ENCODE data around the gene CAMK1D.
A peak's percentile ranks its signal among the peaks of the same experiment; 100 is the strongest.
"Not testable (repeated sequence)": the region's sequence is repeated elsewhere in the genome, so short reads cannot be mapped to it uniquely, and the experiment has no call there.

Gene CAMK1D

DNA sequence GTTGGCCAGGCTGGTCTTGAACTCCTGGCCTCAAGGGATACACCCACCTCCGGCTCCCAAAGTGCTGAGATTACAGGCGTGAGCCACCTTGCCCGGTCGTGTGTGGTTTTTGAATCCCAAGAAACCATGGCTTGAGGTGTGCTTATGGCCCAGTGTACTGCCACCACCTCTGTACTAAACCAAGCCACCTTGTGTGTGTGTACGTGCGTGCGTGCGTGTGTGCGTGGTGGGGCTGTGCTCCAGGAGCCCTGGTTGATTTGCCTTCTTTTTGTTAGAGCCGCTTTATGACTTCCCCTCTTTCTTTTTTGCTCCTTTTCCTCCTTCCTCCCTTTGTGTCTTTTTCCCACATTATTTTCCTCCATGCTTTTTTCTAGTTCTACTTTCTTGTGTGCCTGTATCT, 121.4 kb downstream of the CAMK1D start:
- DNase-seq, result no peak

DNA sequence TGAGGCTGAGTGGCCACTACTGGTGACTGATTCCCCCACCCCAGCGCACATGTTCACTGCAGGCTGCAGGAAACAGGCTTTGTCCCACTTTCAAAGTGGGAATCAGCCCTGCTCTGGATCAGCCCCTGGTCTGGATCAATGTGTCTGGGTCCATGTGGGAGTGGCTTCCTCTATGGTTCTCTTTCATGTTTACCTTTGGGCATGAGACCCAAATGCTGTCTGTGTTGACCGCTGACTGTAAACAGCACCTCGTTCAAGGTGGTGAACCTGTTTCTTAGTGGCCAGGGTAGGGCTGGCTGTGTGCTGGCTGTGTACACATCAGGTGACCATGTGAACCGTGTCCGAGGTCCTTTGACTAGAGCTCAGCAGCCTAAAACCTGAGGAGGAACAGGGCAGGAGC, 121.8 kb downstream of the CAMK1D start:
- DNase-seq, result no peak

DNA sequence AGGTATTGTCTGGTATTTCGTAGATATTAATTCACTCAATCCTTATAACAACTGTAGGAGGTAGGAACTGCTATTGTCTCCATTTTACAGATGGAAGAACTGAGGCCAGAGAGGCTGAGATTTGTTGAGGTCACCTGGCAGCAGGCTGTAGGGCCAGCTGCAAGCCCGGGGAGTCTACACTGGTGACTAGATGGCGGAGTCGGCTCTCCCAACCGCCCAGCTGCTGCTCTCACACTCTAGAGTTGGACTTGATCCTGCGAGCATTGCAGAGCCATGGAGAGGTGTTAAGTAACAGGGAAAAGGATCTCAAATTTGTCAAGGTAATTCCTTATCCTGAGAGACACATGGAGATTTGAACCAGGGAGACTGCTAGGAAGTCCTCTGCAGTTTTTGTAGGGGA, 124.1 kb downstream of the CAMK1D start:
- no peak for DNase-seq

DNA sequence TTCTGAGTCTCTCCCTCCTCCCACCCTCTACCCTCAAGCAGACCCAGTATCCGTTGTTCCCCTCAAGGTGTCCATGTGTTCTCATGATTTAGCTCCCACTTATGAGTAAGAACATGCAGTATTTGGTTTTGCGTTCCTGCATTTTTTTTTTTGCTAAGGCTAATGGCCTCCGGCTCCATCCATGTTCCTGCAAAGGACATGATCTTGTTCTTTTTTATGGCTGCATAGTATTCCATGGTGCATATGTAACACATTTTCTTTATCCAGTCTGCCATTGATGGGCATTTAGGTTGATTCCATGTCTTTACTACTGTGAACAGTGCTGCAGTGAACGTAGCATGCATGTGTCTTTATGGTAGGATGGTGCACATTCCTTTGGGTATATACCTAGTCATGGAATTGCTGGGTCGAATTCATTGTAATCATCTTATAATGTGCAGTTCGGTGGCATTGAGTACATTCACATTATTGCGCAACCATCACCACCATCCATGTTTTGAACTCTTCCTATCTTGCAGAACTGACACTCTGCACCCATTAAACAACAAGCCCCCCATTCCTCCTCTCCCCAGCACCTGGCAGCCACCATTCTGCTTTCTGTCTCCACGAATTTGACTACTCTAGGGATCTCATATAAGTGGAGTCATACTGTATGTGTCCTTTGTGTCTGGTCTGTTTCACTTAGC, 125.5 kb downstream of the CAMK1D start:
- no peak for DNase-seq

DNA sequence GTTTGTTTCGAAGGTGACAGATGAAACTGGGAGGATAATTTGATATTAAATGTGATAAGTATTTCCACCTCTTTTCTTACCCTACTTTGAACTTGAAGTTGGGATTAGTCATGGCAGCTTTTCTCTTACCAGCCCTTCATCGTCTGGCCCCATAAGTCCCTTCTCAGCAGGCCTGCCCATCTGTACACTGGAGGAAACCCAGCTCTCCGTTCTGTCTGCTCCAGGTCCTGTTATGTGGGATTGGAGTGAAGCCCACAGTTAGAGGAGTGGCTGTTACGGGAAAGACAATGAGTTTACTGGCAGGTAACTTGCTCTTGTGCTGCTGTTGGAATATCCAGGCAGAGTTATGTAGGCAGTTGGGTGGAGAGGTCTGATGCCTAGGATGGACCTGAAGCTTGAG, 127.3 kb downstream of the CAMK1D start:
- no peak for DNase-seq

DNA sequence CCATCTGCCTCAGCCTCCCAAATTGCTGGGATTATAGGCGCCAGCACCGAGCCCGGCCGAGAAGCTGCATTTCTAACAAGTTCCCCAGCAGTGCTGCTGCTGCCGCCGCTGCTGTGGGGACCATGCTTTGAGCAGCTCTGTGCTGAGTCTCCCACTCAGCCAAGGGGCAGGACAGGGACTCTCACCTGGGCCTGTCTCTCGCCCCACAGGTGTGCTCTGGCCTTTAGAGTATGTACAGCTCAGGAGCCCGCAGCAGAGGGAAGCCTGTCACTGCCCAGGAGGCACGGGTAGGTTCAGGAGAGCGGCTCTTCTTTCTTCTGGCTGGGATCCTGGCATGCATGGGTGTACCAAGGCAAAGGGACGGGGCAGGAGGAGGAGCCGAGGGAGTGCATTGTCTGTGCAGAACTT, 130.1 kb downstream of the CAMK1D start:
- no peak for DNase-seq

DNA sequence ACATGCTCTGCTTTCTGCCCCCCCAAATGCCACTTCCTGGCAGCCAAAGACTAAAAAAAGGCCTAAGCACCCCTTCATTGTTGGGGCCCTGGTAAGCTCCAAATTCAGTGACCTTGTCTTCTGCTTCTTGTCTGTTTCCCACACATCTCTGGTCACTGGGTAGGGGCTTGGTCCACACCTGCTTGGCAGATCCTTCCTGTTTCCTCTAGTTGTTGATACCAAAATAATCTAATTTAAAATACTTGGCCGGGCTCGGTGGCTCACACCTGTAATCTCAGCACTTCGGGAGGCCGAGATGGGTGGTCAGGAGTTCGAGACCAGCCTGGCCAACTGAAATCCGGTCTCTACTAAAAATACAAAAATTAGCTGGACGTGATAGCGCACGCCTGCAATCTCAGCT, 130.6 kb downstream of the CAMK1D start:
- no peak for DNase-seq

DNA sequence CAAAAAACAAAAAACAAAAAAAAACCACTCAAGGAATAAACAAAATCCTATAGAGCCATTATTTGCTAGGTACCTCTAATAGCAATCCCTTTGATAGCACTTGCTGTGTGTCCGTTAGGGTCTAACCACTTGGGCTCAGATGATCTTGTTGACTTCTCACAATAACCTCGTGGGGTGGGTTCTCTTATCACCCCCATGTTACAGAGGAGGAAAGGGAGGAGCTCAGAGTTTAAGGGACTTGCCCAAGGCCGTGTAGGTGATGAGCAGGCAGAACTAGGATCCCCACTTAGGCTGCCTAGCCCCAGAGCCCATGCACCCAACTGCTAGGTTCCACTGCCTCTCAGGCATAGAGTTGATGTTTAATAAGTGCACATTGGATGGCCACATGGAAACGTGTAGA, 131.1 kb downstream of the CAMK1D start:
- DNase-seq, result no peak

DNA sequence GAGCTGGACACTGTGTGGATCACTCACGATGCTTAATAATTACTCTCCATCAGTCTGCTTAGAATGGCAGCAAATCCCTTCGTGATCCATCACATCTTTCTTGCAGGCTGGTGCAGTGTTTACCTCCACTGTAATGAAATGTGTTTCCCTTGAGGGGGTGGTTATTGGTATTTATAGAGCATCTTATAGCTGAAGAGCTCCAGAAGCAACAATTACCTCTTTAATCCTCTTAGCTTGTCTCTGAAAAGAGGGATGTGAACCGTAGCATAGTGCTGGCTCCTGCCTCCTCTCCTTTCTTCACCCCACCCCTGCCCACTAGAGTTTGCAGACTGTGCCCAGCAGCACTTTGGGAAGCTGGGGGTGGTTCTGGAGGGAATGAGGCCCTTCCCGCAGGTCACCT, 132.6 kb downstream of the CAMK1D start:
- no peak for DNase-seq

DNA sequence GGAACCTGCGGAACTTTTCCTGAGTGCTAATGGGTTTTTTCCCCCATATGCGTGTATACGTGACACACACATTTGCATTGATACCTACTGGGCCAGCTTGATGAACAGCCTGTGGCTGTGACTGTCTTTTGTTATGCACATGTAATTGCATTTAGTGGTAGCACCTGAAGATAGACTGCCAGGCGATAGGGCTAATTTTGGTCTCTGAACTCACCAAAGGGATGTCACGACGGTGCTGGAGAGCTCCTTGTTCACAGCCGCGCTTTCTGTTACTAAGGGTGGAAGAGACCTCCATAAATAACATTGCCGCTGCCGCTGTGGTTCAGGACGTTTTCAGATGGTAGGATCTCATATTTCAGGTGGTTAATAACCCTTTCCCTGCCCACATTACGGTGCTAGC, 133.2 kb downstream of the CAMK1D start:
- no peak for DNase-seq

DNA sequence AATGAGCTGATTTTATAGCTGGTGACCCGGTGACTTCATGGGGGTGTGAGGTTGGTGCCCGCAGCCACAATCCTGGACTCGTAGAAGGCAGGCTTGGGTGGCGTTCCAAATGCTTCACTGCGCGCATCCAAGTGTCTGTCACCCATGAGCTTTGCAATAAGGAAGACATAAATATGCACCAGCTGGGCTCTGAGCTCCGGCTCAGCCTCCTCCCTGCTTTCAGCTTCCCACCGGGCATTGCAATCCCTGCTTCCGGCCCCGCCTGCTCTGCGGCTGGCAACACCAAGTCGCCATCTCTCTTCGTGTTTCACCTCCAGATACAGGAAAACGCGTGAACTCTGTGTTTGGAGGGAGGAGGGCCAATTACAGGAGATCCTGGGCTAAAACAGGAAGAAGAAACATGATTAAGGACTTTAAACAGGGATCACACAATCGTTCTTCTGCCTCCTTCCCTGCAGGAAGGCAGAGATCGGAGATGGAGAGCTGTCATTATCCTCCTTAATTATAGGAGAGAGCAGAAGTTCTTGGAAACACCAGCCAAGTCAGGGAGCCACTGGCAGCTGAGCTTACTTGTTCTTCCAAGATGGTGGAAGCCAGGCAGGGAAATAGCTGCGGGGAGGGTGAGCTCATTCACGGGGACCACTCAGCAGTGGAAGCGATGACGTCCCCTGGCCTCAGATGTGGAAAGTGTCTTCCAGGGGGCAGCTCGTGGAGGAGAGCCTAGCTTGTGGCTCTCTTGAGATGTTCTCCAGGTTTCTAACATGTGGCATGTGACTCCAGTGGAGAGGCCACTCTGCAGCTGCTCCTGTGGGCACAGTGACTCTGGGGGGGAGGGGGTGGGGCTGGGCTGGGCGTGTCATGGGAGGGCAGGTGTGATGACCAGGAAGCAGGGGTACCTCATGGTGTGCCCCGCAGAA, 134.9 kb downstream of the CAMK1D start:
- DNase-seq, result no peak

DNA sequence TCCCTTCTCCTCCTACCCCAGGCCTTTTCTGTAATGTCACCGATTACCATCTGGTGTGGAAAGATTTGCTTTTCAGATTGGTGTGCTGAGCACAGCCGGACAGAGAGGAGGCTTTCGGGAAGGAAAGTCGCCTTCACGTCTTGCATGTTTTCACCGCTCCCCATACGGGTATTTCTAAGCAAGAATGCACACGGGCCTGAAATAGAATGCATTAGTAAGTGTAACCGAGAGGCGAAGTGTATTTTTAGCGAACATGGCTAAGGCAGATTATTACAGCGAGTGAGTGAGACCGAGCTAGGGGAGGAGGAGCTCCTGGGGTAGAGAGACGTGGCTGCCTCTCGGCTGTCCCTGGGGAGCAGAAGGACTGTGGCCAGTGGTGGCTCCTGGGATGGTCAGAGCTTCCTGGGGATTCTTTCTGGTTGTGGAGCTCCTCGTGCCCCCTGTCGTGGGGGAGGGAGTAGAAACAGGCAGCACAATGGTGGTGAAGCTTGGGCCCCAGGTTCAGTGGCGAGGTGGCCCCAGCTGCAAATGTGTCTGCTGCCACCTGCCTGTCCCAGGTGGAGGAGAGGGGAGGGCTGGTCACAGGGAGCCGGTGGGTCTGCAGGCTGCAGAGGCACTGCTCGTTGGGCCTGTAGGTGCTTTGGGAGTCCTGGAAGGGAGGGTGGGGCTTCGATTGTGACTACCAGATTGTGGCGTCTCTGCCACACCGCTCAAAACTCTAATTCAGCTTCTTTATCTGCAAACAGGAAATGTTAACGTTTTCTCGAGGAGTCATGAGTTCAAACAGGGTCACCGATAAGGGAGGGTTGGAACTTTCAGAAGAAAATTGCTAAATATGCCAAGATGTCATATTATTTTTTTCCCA, 135.8 kb downstream of the CAMK1D start:
- peak; percentile 21 to 36 for DNase-seq

DNA sequence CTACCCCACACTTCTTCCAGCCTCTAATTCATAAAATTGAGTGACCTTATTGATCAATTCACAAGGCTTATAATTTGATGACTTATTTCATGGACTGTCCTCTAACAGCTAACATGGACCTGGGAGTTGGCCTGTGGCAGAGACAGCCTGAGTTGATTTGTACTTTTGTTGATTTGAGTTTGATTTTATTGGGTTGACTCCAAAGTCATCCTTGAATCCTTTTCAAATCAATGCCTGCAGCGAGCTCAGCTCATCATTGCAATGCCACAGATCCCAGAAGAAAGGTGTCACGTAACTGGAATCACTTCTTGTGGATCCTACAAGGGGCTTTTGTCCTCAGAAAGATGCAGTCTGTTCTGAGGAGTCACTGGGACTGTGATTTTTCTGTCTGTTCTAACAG, 138.0 kb downstream of the CAMK1D start:
- DNase-seq, result no peak

DNA sequence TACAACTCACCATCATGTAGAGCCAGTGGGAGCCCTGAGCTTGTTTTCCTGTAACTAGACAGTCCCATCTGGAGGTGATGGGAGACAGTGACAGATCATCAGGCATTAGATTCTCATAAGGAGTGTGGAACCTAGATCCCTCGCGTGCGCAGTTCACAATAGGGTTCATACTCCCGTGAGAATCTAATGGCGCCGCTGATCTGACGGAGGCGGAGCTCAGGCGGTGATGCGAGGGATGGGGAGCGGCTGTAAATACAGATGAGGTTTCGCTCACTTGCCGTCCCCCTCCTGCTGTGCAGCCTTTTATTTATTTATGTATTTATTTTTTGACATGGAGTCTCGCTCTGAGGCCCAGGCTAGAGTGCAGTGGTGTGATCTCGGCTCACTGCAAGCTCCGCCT, 139.3 kb downstream of the CAMK1D start:
- no peak for DNase-seq

DNA sequence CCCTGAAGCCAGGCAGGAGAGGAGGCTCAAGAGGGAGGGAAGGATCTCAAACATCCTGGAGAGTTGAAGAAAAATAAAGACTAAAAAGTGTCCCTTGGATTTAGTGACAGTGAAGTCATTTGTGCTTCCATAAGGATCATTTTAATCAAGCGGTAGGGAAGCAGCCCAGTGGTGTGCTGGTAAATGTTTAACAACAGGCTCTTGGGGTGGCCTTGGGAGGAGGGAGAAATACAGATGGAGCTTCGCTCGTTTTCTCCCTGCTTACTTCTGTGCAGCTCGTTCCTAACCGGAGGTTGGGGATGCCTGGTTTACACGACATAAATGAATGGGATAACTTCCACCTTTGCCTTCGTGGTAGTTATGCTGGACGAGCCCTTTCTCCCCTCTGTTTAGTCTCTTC, 140.0 kb downstream of the CAMK1D start:
- no peak for DNase-seq

DNA sequence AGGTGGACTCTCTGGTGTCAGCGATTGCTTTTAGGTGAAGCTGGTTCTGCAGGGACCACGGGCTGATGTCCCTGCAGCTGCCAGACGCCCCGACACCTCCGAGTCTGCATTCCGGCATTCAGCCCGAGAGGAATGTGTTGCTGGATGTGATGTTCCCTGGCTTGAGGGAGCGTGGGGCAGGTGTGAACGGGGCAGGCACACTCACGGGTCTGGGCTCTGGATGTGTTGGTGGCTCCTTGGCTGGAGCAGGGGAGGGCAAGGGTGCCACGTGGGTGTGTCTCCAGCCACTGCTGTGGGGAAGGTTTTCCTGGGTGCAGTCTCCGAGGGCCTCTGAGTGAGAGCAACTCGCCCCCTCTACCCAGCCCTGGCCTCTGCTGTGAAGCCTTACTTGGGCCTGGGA, 140.5 kb downstream of the CAMK1D start:
- no peak for DNase-seq

DNA sequence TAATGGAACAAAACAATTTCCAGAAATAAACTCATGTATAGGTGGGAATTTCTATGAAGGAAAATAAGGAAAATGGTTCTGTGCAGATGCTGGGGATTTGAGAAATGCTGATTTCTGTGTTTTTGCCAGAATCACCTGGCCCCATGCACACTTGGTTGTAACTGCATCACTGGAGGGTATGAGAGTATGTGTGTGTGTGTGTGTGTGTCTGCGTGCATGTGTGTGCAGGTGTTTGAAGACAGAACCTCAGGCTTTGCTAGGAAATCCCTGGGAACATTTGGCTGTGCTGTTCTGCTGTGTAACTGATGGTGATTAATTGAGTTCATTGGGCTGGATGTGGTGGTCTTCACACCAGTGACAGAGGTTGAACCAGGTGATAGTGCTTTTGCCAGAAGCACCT, 141.6 kb downstream of the CAMK1D start:
- DNase-seq, result no peak

DNA sequence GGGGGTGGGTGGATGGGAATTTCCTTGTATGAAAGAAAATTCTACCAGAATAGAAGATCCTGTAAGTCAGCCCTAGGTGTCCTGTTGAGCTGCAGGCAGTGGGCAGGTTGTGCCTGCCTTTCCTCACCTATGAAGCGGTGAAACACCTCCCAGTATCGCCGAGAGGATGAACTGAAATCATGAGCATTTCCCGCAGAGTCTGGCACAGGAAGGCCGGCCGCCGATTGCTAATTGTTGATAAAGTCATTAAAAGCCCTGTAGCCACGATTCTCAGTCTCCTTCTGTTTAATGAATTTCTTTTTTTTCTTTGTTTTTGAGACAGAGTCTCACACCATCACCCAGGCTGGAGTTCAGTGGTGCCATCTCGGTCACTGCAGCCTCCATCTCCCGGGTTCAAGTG, 142.1 kb downstream of the CAMK1D start:
- DNase-seq, result no peak

DNA sequence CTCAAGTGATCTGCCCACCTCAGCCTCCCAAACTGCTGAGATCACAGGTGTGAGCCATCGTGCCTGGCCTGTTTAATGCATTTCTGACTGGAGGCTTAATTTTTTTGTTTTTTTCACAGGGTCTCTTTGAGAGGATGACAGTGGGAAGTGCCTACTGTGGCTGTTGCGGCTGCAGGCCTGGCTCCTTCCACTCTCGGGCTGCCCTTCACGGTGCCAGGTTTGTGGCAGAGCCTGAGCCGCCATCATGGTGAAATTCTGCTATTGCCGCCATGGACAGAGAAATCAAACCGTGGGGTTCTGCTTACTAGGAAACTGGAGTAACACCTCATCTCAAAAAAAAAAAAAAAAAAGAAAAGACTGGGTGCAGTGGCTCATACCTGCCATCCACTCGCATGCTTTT, 142.7 kb downstream of the CAMK1D start:
- no peak for DNase-seq

DNA sequence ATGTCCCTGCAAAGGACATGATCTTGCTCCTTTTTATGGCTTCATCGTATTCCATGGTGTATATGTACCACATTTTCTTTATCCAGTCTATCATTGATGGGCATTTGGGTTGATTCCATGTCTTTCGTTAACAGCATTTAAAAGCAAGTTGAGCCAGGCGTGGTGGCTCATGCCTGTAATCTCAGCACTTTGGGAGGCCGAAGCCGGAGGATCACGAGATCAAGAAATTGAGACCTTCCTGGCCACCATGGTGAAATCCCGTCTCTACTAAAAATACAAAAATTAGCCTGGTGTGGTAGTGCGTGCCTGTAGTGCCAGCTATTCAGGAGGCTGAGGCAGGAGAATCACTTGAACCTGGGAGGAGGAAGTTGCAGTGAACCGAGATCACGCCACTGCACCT, 147.7 kb downstream of the CAMK1D start:
- DNase-seq, result not testable (repeated sequence)

DNA sequence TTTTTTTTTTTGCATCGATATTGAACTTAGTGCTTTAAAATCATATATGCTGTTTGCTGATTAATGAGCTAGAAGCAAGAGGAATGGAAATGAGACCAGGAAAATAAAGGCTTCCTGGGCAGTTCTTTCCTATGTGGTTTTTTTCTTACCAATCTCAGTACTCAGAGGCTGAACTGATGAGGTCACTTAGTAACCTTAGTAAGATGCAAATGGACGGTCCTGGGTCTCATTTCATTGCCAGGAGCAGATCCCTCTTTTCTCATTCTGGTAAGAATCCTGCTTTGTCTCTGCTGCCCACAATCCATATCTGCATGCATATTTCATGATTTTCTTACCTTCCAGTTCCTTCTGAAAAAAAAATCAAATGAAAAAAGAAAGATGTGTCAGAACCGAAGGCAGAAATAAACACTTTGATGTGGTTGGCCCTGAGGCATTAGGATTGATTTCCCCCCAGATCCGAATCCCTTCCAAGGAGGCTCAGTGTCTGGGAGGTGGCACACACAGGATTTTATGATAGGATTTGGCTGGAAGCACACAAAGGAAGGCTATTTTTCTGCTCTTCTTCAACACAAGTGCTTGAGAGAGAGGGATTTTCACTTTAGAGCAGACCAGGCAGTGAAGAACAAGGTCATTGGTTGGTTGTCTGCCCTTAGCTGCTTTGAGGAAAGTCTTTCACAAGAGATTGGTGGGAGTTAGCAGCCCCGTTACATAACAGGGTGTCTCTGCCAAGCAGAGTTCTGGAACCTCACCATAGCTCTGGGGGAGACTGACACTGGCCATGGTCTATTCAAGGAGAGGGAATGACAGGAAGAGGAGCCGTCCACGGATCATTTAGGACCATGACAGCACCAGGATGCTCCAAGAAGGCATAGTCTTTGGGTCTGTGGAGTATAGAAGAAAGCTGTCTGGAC, 150.0 kb downstream of the CAMK1D start:
- DNase-seq, result no peak

Data from activated CD4-positive, alpha-beta T cell treated with anti-CD3 and anti-CD28 coated beads, Interleukin-2, amount 50 U/mL, for 48 hours (primary cell).